ENCODE data around the gene PPARA.

GRCh38 chr22:46226577-46226976, 76.3 kb downstream of the PPARA start:
- TF ChIP-seq, protein P1, sequence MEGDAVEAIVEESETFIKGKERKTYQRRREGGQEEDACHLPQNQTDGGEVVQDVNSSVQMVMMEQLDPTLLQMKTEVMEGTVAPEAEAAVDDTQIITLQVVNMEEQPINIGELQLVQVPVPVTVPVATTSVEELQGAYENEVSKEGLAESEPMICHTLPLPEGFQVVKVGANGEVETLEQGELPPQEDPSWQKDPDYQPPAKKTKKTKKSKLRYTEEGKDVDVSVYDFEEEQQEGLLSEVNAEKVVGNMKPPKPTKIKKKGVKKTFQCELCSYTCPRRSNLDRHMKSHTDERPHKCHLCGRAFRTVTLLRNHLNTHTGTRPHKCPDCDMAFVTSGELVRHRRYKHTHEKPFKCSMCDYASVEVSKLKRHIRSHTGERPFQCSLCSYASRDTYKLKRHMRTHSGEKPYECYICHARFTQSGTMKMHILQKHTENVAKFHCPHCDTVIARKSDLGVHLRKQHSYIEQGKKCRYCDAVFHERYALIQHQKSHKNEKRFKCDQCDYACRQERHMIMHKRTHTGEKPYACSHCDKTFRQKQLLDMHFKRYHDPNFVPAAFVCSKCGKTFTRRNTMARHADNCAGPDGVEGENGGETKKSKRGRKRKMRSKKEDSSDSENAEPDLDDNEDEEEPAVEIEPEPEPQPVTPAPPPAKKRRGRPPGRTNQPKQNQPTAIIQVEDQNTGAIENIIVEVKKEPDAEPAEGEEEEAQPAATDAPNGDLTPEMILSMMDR (IDR thresholded peaks at IDR 0.05; ENCODE audit: low read length): no peak
- no peak for TF ChIP-seq EZH2 (IDR thresholded peaks at IDR 0.05; ENCODE audit: borderline replicate concordance, low read length)

Data from OCI-LY1 (cell line).